Measurements from ENCODE around the gene PHIP.

Gene PHIP

GRCh38 chr6:79066828-79067227 is 11.2 kb downstream of the PHIP start:
- DNase-seq: no peak

GRCh38 chr6:79066330-79066729 is 11.7 kb downstream of the PHIP start:
- no peak for DNase-seq

DNA sequence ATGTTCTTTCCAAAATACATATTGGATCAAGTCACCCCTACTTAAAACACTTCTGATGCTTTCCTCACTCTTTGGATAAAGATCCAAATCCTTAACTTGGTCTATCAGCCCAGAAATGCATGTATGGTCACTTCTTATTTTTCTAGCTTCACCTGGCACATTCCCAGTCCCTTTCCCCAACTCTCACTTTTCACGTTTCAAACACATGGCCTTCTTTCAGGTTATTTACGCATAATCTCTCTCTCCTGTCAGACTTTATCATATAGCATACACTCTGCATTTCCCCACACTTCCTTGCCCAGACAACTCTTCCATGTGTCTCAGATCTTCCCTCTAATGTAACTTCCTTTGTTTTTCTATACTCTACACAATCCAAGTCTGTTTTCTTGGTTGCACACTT is 12.8 kb downstream of the PHIP start:
- DNase-seq: no peak

DNA sequence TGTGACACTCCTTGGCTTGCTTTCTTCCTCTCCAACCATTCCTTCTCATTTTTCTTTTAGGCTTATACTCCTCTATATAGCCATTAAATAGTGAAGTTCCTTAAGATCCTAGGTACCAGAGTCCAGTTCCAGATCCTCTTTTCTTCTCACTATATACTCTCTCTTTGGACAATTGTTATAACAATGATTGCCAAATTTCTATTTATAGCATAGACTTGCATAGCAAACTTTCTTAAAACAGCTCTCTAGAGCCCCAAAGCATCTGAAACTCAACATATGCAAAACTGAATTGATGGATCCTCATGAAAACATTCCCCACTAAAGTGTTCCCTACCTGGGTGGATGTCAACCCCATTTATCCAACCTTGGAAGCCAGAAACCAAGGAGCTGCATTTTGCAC is 13.4 kb downstream of the PHIP start:
- DNase-seq: no peak

DNA sequence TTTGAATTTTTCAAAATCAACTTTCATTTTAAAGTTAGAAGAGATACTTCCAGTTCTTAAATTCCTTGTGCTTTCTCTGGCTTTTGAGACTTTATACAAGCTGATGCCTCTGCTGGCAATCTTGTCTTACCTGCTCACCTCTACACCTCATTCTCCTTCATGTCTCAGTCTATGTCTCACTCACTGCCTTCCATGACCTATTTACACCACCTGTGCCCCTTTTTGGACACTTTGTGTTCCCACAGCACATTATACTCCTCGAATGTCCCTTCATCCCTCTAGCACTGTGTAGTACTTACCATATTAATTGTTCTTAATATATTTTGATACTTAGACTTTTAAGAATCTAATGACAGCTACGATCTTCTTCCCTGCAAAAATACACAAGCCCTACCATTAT is 15.3 kb downstream of the PHIP start:
- DNase-seq: no peak

DNA sequence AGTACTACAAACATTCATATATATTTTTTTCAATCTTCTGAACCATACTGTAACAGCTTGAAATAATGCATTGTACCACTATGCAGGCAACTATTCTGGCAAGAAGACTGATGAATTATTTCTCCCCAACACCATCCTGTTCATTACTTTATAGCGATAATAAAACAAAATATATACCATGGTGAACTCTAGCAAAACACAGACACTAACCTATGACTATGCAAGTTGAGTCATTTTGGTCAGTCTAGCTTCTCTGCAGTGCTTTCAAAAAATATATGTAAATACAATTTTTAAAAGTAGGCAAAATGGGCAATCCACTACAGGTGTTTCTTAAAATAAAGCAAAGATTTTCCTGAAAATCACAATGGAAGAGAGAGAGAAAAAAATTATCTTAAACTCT is 20.3 kb downstream of the PHIP start:
- no peak for DNase-seq

DNA sequence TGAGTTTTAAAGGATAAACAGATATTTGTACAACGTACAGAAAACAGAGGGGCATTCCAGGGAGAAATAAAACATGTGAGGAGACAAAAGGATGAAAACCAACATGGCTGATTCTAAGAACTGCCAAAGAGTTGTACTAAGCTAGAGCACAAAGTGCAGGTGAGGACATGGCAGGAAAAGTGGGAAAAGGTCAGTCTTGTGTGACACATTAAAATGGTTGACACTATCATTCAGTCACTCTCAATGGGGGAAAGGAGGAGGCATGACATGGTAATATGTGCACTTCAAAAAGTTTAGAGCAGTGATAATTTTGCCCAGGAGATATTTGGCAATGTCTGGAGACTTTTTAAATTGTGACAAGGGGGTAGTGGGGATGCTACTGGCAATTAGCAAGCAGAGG is 21.8 kb downstream of the PHIP start:
- DNase-seq: no peak

GRCh38 chr6:79048611-79049010 is 29.4 kb downstream of the PHIP start:
- DNase-seq: no peak

- DNase-seq: no peak
Measured at GRCh38 chr6:79047072-79047471, 31.0 kb downstream of the PHIP start.

GRCh38 chr6:79045966-79046365 is 32.1 kb downstream of the PHIP start:
- DNase-seq: no peak

- no peak for DNase-seq
Measured at GRCh38 chr6:79042799-79043126, 35.3 kb downstream of the PHIP start.

DNA sequence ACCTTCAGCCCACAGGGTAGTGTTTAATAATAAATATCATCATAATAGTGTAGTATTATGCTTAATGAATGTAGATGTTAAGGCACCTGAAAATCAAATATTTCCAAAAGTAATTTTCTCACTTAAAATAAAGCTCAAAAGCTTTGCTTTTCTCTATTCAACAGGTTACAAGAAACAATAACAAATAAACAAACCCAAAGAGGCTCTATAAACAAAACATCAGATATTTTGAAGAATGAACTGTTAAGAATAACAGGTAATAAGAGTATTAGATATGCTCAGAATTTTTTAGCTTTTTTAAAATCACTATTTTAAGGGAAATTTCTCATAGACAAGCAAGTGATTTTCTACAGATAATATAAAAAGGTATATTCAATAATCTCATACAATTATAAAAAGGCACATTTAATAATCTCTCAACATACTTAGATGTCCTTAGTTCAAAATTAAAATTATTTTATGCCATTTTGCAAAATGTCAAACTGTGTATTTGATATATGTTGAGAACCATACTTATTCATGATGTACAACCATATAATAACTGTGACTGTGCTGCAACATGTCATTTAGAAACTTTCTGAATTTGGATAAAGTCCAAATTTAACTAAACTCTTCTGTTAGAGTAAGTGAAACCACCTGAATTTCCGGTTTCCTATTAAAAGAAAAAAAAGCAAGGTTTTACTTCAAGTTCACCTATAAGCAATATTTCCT is 35.8 kb downstream of the PHIP start:
- DNase-seq: no peak

- no peak for DNase-seq
Measured at GRCh38 chr6:79040083-79040482, 38.0 kb downstream of the PHIP start.

- no peak for DNase-seq
Measured at GRCh38 chr6:79038061-79038460, 40.0 kb downstream of the PHIP start.

DNA sequence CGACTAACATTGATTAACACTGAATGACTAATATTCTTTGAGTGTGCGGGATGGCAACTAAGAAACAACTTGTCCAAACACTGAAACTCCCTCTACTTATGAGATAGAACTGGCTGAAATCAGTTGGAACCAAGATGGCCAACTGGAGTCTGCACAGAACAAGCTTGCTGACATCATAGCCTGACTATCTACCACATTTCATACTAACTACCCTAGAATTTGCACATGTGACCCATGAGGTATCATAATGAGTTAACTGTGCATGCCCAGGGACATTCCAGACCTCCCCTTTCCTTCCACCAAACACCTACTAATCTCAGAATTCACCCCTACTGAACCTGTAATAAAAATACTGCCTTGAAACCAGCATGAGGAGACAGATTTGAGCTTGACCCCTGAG is 43.2 kb downstream of the PHIP start:
- no peak for DNase-seq

GRCh38 chr6:79033279-79033678 is 44.8 kb downstream of the PHIP start:
- DNase-seq: no peak

DNA sequence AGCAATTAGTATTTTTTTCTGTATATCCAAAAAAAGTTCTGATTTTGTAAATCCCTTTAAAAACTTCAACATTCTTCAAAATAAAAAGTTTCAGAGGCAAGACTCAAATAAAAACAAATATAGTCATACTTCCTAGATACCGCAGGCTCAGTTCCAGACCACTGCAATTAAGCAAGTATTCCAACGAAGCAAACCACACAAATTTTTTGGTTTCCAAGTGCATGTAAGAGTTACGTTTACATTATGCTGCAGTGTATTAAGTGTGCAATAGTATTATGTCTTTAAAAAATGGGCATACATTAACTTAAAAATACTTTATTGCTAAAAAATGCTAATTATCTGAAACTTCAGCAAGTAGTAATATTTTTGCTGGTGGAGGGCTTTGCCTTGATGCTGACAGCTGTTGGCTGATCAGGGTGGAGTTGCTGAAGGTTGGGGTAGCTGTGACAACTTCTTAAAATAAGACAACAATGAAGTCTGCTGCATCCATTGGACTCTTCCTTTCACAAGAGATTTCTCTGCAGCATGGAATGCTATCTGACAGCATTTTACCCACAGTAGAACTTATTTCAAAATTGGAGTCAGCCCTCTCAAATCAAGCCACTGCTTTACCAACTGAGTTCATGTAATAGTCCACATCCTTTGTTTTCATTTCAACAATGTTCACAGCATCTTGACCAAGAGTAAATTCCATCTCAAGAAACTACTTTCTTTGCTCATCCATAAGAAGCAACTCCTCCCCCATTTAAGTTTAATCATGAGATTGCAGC is 46.0 kb downstream of the PHIP start:
- DNase-seq: no peak

DNA sequence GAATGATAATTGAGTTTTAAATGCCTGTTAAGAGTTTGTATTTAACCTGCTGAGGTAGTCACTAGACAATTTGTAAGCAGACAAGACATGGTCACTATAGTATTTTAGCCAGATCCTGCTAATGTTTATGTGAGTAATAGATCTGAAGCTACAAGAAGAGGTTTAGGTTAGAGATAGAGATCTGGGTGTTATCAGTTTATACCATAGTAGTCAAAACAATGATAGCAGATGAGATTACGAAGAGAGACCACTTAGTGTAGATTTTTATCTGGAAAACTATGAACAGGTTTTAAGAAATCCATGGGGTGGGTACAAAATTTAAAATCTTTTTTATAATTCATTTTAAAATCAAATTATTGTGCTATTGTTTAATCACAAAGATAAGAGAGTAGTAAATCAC is 47.5 kb downstream of the PHIP start:
- no peak for DNase-seq

GRCh38 chr6:79030023-79030422 is 48.0 kb downstream of the PHIP start:
- DNase-seq: no peak

DNA sequence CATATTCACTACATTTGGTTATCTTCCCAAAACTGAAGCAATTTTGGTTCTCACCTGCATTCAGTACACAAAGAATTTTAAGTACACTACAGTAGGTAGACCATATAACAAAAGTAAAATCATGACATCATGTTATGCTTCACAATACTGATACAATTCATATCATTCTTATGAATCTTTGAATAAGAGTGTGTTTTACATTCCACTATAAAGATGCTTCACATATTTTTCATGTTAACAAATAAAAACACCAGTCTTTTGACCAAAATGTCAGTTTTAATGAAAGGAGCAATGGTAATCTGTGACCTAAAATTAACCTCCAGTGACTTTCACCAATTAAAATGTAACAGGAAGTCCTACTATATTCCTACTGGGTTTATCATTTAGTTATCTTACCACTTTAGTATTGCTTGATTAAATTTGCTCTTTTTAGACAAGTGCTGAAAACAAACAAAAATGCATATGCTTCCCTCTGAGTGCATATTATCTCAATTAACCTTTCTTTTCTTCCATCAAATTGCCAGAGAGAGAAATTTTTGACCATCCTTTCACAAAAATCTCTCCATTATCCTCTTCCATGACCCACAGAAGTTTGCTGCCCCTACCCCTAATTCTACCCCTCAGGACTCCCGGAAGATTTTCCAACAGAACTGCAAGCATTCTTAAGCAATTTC is 49.3 kb downstream of the PHIP start:
- no peak for DNase-seq

DNA sequence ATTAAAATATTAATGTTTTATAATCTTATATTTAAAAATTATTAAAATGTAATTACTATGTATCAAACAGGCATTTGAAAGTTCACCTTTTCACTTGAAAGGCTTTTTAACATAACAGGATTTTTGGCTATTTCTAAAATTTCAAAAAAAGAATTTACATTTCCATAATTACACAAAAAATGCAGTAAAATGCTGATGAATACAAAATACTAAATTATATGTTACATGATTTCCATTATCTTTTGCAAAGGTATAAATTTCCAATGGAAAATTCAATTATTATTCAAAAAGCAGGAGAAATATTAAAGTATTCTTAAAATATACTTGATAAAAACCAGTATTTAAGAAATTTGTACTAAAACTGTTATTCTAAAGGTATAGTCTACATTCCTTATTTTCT is 66.1 kb downstream of the PHIP start:
- no peak for DNase-seq

- no peak for DNase-seq
Measured at GRCh38 chr6:79010422-79010821, 67.6 kb downstream of the PHIP start.

DNA sequence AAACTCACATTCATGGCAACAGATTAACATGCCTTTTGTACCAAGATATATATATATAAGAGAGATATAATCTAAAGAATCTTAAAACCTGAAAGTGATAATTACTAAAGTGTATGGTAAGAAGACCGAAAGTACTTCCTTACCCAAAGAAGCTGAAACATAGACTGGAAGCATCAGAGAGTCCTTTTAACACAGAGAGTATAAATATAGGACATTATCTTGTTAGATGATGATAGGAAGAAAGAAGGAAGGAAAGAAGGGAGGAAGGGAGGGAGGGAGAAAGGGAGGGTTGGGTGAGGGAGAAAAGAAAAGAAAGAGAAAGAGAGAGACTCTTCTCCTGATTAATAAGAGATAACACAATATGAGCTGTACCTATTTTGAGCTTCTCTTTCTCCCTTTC is 68.2 kb downstream of the PHIP start:
- DNase-seq: no peak

- no peak for DNase-seq
Measured at GRCh38 chr6:79005497-79005896, 72.6 kb downstream of the PHIP start.
